Right renal pelvis (tissue), 4 donors: ENCODE measurements around the gene SOS1. TPM values are rescaled to one million over a fixed set of nuclear protein-coding genes. Genes with fewer than 3 reads are reported as not detected.
"Not testable (repeated sequence)": the region's sequence is repeated elsewhere in the genome, so short reads cannot be mapped to it uniquely, and the experiment has no call there.

ENCODE experiments used
- DNase-seq, 4 donors: peaks; one replicate each; pipeline ENCODE4 v3.0.0-alpha.2; 2013; ENCODE audit warnings: low read depth in 4 of 4, low spot score in 3 of 4, missing footprints in 1 of 4
- polyA plus RNA-seq, 4 donors: library from polyadenylated mRNA; unstranded; fragments of 120-200 nt; gene quantifications; one replicate each; pipeline ENCODE4 v1.2.1, GENCODE V29; 2013; ENCODE audit not compliant: insufficient read length in 4 of 4

The SOS1 gene
- polyA plus RNA-seq, 4 donors = 40.7 to 59.2 (median 49.7) TPM

- not testable (repeated sequence) for DNase-seq
Measured at GRCh38 chr2:38936516-38936915, 184.3 kb downstream of the SOS1 start.

- no peak for DNase-seq
Measured at GRCh38 chr2:38935568-38936172, 185.2 kb downstream of the SOS1 start.

- no peak for DNase-seq
Measured at GRCh38 chr2:38934742-38935141, 186.1 kb downstream of the SOS1 start.

- DNase-seq = no peak
Measured at GRCh38 chr2:38933653-38934052, 187.2 kb downstream of the SOS1 start.

- no peak for DNase-seq
Measured at GRCh38 chr2:38932586-38932985, 188.3 kb downstream of the SOS1 start.

Other genes with a start within 250 kb of the SOS1 start
- gene DHX57, start 245.1 kb downstream of the SOS1 start, polyA plus RNA-seq = 10 to 100 TPM; 30.5 to 34.1 (median 33.4) TPM
- gene MORN2, start 245.1 kb downstream of the SOS1 start, polyA plus RNA-seq = 10 to 100 TPM; 51.4 to 57.0 (median 55.8) TPM
- 1 to 10 TPM; 2.1 to 2.7 (median 2.2) TPM for gene ARHGEF33, start 231.2 kb downstream of the SOS1 start, polyA plus RNA-seq
- gene CDKL4, start 122.9 kb upstream of the SOS1 start, polyA plus RNA-seq = under 1 TPM; 0.45 to 0.80 (median 0.73) TPM